ENCODE measurements around the gene TNS2. TPM values are rescaled to one million over a fixed set of nuclear protein-coding genes. Genes with fewer than 3 reads are reported as not detected.

TNS2 gene
- total and polyA plus RNA-seq, 2 of the 13 experiments (the other 11 are each of a cell fraction or from before 2014, with no cell fraction given), result 8.9 to 20.4 TPM

GRCh38 chr12:53051058-53051880 is 1.4 kb downstream of the TNS2 start (continued):
- no peak for TF ChIP-seq ZFP91 (CRISPR knock-in tag; IDR thresholded peaks at IDR 0.05; ENCODE audit: borderline replicate concordance)
- 0 out of 2 replicates have a peak, but pooled peaks have one; percentile 46 for TF ChIP-seq ZNF770 (CRISPR knock-in tag; IDR thresholded peaks at IDR 0.05)
- TF ChIP-seq NCOR1 (IDR thresholded peaks at IDR 0.05; ENCODE audit: borderline replicate concordance, low read length), result peak; percentile 50; the same call in 1 of the 2 replicates
- peak; percentile 85 for TF ChIP-seq EED (CRISPR knock-in tag; IDR thresholded peaks at IDR 0.05)
- TF ChIP-seq CHD2 (IDR thresholded peaks at IDR 0.05; ENCODE audit: low read depth, low read length), result no peak
- peak; percentile 76 for TF ChIP-seq TARDBP (CRISPR knock-in tag; IDR thresholded peaks at IDR 0.05)
- TF ChIP-seq ZNF501 (CRISPR knock-in tag; IDR thresholded peaks at IDR 0.05), result peak; percentile 78
- no peak for TF ChIP-seq MTERF4 (CRISPR knock-in tag; IDR thresholded peaks at IDR 0.05)
- no peak for TF ChIP-seq HNRNPLL (IDR thresholded peaks at IDR 0.05; ENCODE audit: low read depth, low read length, poor library complexity, severe bottlenecking)
- peak; percentile 70; the same call in 1 of the 2 replicates for TF ChIP-seq FOXK1 (CRISPR knock-in tag; IDR thresholded peaks at IDR 0.05; ENCODE audit: borderline replicate concordance, low read depth)
- TF ChIP-seq SMAD3 (CRISPR knock-in tag; IDR thresholded peaks at IDR 0.05), result 0 out of 2 replicates have a peak, but pooled peaks have one; percentile 20
- TF ChIP-seq TIGD3 (CRISPR knock-in tag; IDR thresholded peaks at IDR 0.05; ENCODE audit: borderline replicate concordance), result 0 out of 2 replicates have a peak, but pooled peaks have one; percentile 42
- TF ChIP-seq HHEX (CRISPR knock-in tag; IDR thresholded peaks at IDR 0.05), result 0 out of 2 replicates have a peak, but pooled peaks have one; percentile 21
- TF ChIP-seq MATR3 (CRISPR knock-in tag; IDR thresholded peaks at IDR 0.05), result no peak
- peak; percentile 64 for TF ChIP-seq ZNF574 (CRISPR knock-in tag; IDR thresholded peaks at IDR 0.05)
- TF ChIP-seq MLLT10 (CRISPR knock-in tag; IDR thresholded peaks at IDR 0.05), result no peak
- TF ChIP-seq NR3C1 (CRISPR knock-in tag; IDR thresholded peaks at IDR 0.05), result no peak
- TF ChIP-seq SAFB2 (CRISPR knock-in tag; IDR thresholded peaks at IDR 0.05; ENCODE audit: borderline replicate concordance, low read depth), result 0 out of 2 replicates have a peak, but pooled peaks have one; percentile 29

Measured in HepG2 (cell line).